HG03521 (cell line): ENCODE data around the gene P2RY12.

Experiments used
- ATAC-seq: cut with Tn5 transposase; IDR thresholded peaks from one replicate; pipeline ENCODE4 v1.9.1; 2021; ENCODE audit warnings: mild to moderate bottlenecking, moderate library complexity; ENCODE audit not compliant: unreplicated experiment

Gene P2RY12

DNA sequence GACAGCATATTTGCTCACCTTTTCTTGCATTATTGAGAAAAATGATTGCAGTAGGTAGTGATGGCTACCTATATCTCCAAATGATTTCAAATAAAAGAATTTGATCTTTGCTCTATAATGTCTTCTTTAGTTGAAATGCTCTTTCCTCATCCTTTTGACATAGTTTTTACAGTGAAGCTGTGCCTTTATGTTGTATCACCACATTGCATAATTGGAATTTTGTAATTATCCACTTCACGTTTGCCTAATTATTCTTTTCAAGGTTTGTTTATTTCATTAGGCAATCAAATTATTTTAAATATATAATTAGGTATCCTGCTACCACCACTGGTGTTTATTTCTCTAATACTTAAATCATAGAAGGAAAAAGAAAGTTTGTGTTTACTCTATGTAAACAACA lies 33.9 kb downstream of the P2RY12 start:
- ATAC-seq = no peak

DNA sequence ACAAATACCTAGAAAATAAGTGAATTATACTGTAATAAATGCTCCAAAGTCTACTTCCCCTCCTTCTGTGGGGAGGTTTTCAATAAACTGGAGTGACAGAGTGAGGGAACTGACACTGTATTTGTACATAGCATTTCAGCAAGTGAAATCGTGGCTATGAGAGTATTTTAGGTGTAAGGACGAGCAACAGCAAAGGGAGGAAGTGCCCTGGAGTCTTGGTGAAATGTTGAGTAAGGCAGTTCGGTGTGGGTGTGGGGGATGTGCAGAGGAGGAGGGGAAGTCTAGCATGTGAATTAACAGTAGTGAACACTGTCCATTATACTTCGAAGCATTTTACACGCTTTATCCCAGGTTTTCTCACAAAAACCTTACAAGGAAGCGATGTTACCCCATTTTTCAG lies 37.1 kb downstream of the P2RY12 start:
- ATAC-seq = no peak

- ATAC-seq = no peak
Observed at GRCh38 chr3:151346292-151346691, 38.3 kb downstream of the P2RY12 start.

DNA sequence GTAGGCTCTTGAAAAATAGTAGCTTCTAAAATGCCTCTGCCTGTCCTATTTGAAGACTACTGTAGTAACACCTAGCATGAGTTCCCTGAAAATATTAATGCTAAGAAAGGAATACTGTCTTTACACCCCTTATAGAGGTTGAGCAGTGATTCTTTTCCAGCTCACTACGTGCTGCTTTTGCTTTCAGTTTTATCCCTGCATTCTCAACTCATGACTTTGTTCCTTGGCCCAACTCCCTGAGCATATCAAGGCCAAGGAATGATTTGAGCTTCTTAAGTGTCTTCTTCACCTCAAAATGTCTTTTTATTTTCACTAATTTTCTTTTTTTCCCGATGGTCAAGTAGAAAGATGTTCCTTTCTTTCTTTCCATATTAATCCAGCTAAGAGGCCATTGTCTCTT lies 38.7 kb downstream of the P2RY12 start:
- ATAC-seq = no peak

DNA sequence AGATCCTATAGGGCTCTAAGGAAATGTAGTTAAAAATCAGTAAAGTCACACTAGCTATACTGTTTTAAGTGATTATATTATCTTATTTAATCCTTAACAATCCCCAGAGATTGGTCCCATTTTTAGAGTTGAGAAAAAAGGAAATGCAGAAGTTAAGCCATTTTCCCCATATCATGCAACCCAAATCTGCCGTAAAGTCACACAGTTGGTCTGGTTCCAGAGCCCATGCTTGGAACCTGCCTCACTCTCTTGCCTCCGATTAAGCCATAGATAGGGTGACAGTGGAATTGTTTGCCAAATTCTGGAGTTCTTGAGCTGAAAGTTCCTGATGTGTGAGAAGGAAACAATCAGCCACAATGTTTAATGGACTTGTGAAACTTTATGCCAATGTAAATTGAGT lies 52.9 kb downstream of the P2RY12 start:
- no peak for ATAC-seq

DNA sequence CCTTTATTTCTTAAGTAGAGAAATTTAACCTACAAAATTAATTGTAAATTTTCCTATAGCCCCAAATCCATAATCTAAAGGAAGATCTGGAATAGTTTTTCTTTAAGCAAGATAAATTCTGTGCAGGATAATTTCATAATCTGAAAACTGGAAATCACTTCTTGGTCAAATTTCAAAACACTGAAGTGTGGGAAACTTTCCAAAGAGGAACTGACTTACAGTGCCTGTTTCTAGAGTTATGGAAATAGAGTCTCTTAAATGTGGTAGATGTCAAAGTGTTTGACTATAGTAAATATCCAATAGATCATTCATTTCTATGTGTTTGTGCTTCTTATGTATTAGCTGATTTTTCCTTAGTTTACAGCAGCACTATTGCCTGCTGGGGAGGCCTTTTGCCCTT lies 53.7 kb downstream of the P2RY12 start:
- ATAC-seq = no peak

GRCh38 chr3:151330379-151330778 lies 54.2 kb downstream of the P2RY12 start:
- ATAC-seq = no peak

DNA sequence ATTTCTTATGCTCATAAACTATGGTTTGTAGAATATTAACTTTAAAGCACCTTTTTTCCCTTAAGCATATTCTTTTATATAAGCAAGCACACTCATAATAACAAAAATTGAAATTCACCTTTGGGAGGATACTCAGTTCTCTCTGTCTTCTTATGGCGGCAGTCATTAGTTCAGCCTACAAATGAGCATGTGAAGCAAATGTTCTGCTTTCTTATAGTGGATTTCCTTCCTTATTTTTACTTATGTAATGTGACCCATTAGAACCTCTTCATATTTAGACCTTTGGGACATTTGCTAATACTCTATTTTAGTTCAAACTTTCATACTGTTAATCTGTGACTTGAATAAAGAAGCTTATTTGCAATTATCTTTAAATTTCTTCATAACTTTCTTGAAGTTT lies 55.2 kb downstream of the P2RY12 start, which contains the start of gene P2RY13:
Gene P2RY13 (minus strand): TSS at position 187 of the 400 bp plus-strand sequence. CDS start 21 bp downstream, at position 166.
- no peak for ATAC-seq

DNA sequence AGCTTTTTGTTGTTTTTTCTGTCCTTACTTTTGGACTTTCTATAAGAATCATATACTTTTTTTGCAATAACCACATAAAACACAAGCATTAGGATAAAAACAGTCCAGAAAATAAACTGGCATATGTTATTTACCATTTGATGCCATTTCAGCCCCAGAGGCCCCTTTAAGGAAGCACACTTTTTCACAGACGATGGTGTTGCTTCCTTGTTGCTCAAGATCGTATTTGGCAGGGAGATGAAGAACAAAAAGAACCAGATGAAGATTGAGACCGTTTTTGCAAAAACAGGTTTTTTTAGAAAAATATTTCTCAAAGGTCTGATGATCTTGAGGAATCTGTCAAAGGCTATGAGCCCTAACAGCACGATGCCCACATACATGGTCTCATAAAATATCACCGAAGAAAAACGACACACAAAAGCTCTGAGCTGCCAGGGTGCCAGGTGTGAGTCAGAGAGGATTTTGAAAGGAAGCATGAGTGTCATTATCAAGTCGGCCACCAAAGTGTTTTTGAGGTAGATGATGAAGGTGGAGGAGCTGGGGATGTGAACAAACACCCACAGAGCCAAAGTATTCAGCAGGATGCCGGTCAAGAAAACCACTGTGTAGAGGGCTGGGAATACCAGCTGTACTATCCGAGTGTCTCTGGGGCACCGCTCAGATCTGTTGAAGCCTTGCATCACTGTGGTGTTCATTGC lies 56.1 kb downstream of the P2RY12 start:
- no peak for ATAC-seq

- no peak for ATAC-seq
Observed at GRCh38 chr3:151327571-151328198, 56.9 kb downstream of the P2RY12 start.

GRCh38 chr3:151322511-151322910 lies 62.0 kb downstream of the P2RY12 start:
- ATAC-seq = no peak

- ATAC-seq = no peak
Observed at GRCh38 chr3:151321526-151321925, 63.0 kb downstream of the P2RY12 start.

GRCh38 chr3:151320131-151320530 lies 64.4 kb downstream of the P2RY12 start:
- no peak for ATAC-seq

- ATAC-seq = no peak
Observed at GRCh38 chr3:151319628-151320027, 64.9 kb downstream of the P2RY12 start.

GRCh38 chr3:151318991-151319390 lies 65.6 kb downstream of the P2RY12 start:
- ATAC-seq = no peak

- no peak for ATAC-seq
Observed at GRCh38 chr3:151318313-151318712, 66.2 kb downstream of the P2RY12 start.

DNA sequence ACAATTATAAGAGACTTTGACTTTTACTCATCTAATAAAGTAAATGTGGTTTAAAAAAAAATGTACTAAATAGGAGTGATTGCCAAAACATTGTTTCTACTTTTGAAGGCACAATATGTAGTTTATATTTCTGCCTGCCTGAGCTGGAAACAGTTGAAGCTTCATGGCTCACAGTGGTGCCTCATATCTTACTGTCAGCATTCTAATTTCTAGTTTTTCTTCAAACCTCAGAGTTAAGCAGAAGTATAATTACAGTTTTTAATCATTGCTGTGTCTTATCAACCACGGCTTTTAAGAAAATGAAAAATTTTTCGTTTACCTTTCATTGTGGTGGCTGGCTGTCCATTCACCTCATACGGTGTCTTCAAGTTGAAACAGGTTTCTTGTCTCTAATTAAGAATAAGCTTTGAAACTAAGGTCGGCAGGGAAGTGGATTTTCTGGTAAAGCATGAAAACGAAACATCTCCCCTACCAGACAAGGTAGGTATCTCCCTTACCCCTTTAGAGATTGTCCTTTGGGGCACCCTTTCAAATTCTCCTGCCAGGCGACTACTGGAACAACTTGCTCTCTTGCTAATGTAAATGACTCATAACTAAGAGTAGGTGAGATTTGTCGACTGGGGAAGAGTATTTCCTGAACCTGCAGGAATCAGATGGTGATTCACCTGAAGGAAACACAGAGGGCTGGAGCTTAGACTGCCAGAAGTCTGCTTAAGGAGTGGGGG lies 68.1 kb downstream of the P2RY12 start, which contains the start of gene GPR87:
Gene GPR87 (minus strand): TSS at position 554 of the 725 bp plus-strand sequence. CDS start 16,720 bp downstream, outside the sequence.
- no peak for ATAC-seq

DNA sequence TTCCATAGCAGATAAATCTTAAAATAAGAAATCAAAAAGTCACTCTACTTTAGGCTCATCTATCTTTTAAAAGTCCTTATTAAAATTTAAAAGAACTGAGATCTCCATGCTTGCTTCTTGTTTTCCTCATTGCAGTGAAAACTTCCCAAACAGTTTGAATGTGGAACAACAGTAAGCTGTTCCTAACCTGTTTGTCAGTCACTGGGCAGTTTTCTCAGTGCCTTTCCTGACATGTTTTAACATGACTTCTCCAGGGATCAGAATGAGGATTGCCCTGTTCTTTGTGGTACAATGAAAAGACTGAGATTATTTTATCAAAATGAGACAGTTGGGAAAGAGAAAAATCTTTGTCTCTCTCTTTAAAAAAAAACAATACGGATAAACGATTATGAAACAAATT lies 68.7 kb downstream of the P2RY12 start:
- no peak for ATAC-seq

- ATAC-seq = no peak
Observed at GRCh38 chr3:151315136-151315535, 69.4 kb downstream of the P2RY12 start.

DNA sequence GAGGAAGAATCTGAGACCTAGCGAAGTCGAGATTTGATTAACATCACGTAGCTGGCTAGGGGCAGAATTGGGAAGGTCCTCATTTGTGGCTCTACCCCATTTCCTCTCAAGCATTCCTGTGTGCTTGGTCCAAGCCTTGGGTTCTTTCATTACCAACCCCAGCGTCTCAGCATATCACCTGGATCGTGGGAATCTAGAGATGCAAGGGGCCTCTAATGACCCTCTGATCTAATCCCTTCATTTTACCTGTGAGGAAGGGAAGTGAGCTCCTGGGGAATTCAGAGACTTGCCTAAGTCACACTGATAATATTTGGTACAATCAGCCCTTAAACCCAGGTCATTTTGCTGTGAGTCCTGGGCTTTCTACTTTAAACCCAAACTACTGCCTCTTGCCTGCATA lies 70.0 kb downstream of the P2RY12 start:
- no peak for ATAC-seq

- ATAC-seq = no peak
Observed at GRCh38 chr3:151314137-151314536, 70.4 kb downstream of the P2RY12 start.

- ATAC-seq = no peak
Observed at GRCh38 chr3:151312972-151313371, 71.6 kb downstream of the P2RY12 start.
